Mesendoderm (in vitro differentiated cells): ENCODE measurements around the gene STX11.

ENCODE experiments used
- DNase-seq: peaks from one replicate; pipeline ENCODE4 v3.0.0; 2013
- H2AK5ac ChIP-seq: 2 replicates; pipeline ENCODE4 v1.6.1; 2013; ENCODE audit warnings: low read length, inconsistent platforms
- H2BK120ac ChIP-seq: 2 replicates; pipeline ENCODE4 v1.6.1; 2013; ENCODE audit warnings: low read depth, mild to moderate bottlenecking, low read length, moderate library complexity, mixed read lengths
- H2BK15ac ChIP-seq: replicated peaks from 2 replicates; pipeline ENCODE4 v1.6.1; 2013; ENCODE audit warnings: low read depth, mild to moderate bottlenecking, moderate library complexity
- H2BK5ac ChIP-seq: 2 replicates; pipeline ENCODE4 v1.6.1; 2013; ENCODE audit warnings: low read length, inconsistent platforms
- H3K18ac ChIP-seq: 2 replicates; pipeline ENCODE4 v1.6.1; 2013; ENCODE audit warnings: mild to moderate bottlenecking, low read length, mixed read lengths
- H3K23ac ChIP-seq: one replicate; pipeline ENCODE4 v1.6.1; 2013; ENCODE audit warnings: low read length
- H3K27ac ChIP-seq: 2 replicates; pipeline ENCODE4 v1.5.1; 2013; ENCODE audit warnings: low read depth, mild to moderate bottlenecking, inconsistent platforms, low read length, moderate library complexity
- H3K27me3 ChIP-seq: 2 replicates; pipeline ENCODE4 v1.6.1; 2013; ENCODE audit warnings: low read length, control low read depth, mild to moderate bottlenecking, inconsistent platforms; ENCODE audit not compliant: insufficient read depth, poor library complexity
- H3K36me3 ChIP-seq: 2 replicates; pipeline ENCODE4 v1.6.1; 2013; ENCODE audit warnings: low read length, inconsistent platforms; ENCODE audit not compliant: control insufficient read depth, insufficient read depth
- H3K4ac ChIP-seq: one replicate; pipeline ENCODE4 v1.6.1; 2013; ENCODE audit warnings: low read depth, mild to moderate bottlenecking, low read length, moderate library complexity
- H3K4me1 ChIP-seq: 2 replicates; pipeline ENCODE4 v1.6.1; 2013; ENCODE audit warnings: low read depth, low read length, inconsistent platforms; ENCODE audit not compliant: control insufficient read depth
- H3K4me2 ChIP-seq: 2 replicates; pipeline ENCODE4 v1.6.1; 2013; ENCODE audit warnings: low read length
- H3K4me3 ChIP-seq: 2 replicates; pipeline ENCODE4 v1.5.1; 2013; ENCODE audit warnings: mild to moderate bottlenecking, low read length
- H3K56ac ChIP-seq: one replicate; pipeline ENCODE4 v1.6.1; 2013; ENCODE audit warnings: low read length
- H3K79me1 ChIP-seq: 2 replicates; pipeline ENCODE4 v1.6.1; 2013; ENCODE audit warnings: low read length, inconsistent platforms
- H3K79me2 ChIP-seq: 2 replicates; pipeline ENCODE4 v1.6.1; 2013; ENCODE audit warnings: mild to moderate bottlenecking, low read length; ENCODE audit not compliant: control insufficient read depth, insufficient read depth
- H3K9ac ChIP-seq: 2 replicates; pipeline ENCODE4 v1.6.1; 2013; ENCODE audit warnings: low read length, inconsistent platforms
- H4K5ac ChIP-seq: one replicate; pipeline ENCODE4 v1.6.1; 2013; ENCODE audit warnings: low read length
- H4K8ac ChIP-seq: one replicate; pipeline ENCODE4 v1.6.1; 2013; ENCODE audit warnings: low read depth, mild to moderate bottlenecking, control low read depth, low read length, moderate library complexity
- WGBS: extraction: QIAGEN DNeasy Blood & Tissue Kit; methylation state at CpG from one replicate; pipeline ENCODE4 v1.1.7; 2013; ENCODE audit warnings: low lambda C conversion rate, missing lambda C conversion rate; ENCODE audit not compliant: insufficient coverage; ENCODE audit errors: extremely low coverage; 5-methylcytosine and 5-hydroxymethylcytosine counted together

STX11 gene

GRCh38 chr6:144156338-144156737 is 6.0 kb downstream of the STX11 start:
- H2AK5ac ChIP-seq = no peak overlapping the region
- H3K4me2 ChIP-seq = no peak overlapping the region
- no peaks in the 10 kb centered on the region for H3K79me2 ChIP-seq
- H2BK5ac ChIP-seq = no peak overlapping the region
- no peak overlapping the region for H3K27ac ChIP-seq
- no peaks in the 10 kb centered on the region for H3K79me1 ChIP-seq
- H2BK15ac ChIP-seq = no peak overlapping the region
- no peak overlapping the region for H4K8ac ChIP-seq
- no peak overlapping the region for H3K4me3 ChIP-seq
- H3K23ac ChIP-seq = no peak overlapping the region
- H3K56ac ChIP-seq = no peak overlapping the region
- no peak overlapping the region for H3K9ac ChIP-seq
- DNase-seq = no peak
- no peaks in the 10 kb centered on the region for H3K27me3 ChIP-seq
- WGBS = no CpG with 5 or more reads among the region's 3 CpGs
- H3K18ac ChIP-seq = no peak overlapping the region
- H2BK120ac ChIP-seq = no peak overlapping the region
- no peak overlapping the region for H3K4ac ChIP-seq
- no peak overlapping the region for H4K5ac ChIP-seq
- H3K36me3 ChIP-seq = no peaks in the 10 kb centered on the region
- peaks cover 9% of the 10 kb centered on the region for H3K4me1 ChIP-seq

GRCh38 chr6:144156991-144157390 is 6.7 kb downstream of the STX11 start:
- H2AK5ac ChIP-seq = no peak overlapping the region

DNA sequence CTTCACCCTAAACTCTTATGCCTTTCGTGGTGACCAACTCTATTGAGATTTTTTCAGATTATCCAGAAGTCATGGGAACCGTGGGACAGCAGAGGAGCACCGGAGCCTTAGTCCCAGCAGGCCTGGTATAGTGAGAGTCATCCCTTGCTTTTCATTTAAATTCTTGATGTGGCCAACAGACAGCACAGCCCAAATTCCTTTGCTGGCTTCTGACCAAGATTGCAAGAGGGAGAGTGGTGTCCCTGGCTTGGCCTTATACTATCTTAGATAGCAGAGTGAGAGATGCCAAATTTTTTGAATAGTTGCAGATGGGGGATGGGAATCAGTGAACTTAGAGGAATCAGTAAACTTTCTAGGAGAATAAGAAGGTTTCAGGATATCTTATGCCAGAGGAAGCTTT is 7.8 kb downstream of the STX11 start:
- peak; percentile 98 for DNase-seq
- WGBS = no CpG with 5 or more reads among the region's 3 CpGs
- H3K27ac ChIP-seq = no peak overlapping the region

More at GRCh38 chr6:144156991-144157390, 6.7 kb downstream of the STX11 start:
- Histone ChIP-seq H3K4me1 (peaks cover 9% of the 10 kb centered on the region), H3K4me3 (no peak overlapping the region), H3K56ac (no peak overlapping the region), H3K27me3 (no peaks in the 10 kb centered on the region), H2BK5ac (no peak overlapping the region), H3K18ac (peak overlapping the region; percentile 85), H3K36me3 (no peaks in the 10 kb centered on the region), H2BK120ac (peak overlapping the region; percentile 66), H3K4me2 (no peak overlapping the region), H3K79me1 (no peaks in the 10 kb centered on the region), H3K79me2 (no peaks in the 10 kb centered on the region), H3K23ac (no peak overlapping the region), H4K8ac (no peak overlapping the region), H2BK15ac (no peak overlapping the region), H3K9ac (no peak overlapping the region), H4K5ac (no peak overlapping the region), H3K4ac (peak overlapping the region; percentile 38), H3K27ac (no peak overlapping the region)
- peak; percentile 40 for DNase-seq
- no CpG with 5 or more reads among the region's 3 CpGs for WGBS

GRCh38 chr6:144159223-144159622 is 8.9 kb downstream of the STX11 start:
- Histone ChIP-seq H4K5ac (no peak overlapping the region), H4K8ac (no peak overlapping the region), H3K56ac (no peak overlapping the region), H2BK15ac (no peak overlapping the region), H2AK5ac (no peak overlapping the region), H2BK120ac (no peak overlapping the region), H3K4me1 (peaks cover 9% of the 10 kb centered on the region), H3K4me2 (no peak overlapping the region), H3K79me2 (no peaks in the 10 kb centered on the region), H3K4ac (peak overlapping the region; percentile 24), H3K36me3 (no peaks in the 10 kb centered on the region), H3K4me3 (no peak overlapping the region), H3K23ac (no peak overlapping the region), H3K79me1 (no peaks in the 10 kb centered on the region), H3K27me3 (no peaks in the 10 kb centered on the region), H3K27ac (no peak overlapping the region), H3K9ac (no peak overlapping the region), H2BK5ac (no peak overlapping the region), H3K18ac (no peak overlapping the region)
- no peak for DNase-seq
- no CpG with 5 or more reads among the region's 5 CpGs for WGBS

More for the DNA sequence above, 7.8 kb downstream of the STX11 start:
- H2BK5ac ChIP-seq = no peak overlapping the region
- no peaks in the 10 kb centered on the region for H3K27me3 ChIP-seq
- H2BK120ac ChIP-seq = no peak overlapping the region
- no peak overlapping the region for H3K4ac ChIP-seq
- no peaks in the 10 kb centered on the region for H3K36me3 ChIP-seq
- H4K8ac ChIP-seq = no peak overlapping the region
- no peak overlapping the region for H2BK15ac ChIP-seq
- H3K18ac ChIP-seq = no peak overlapping the region
- no peak overlapping the region for H3K56ac ChIP-seq
- no peak overlapping the region for H3K9ac ChIP-seq
- H3K79me1 ChIP-seq = no peaks in the 10 kb centered on the region
- no peak overlapping the region for H3K4me3 ChIP-seq
- H3K4me1 ChIP-seq = peaks cover 9% of the 10 kb centered on the region
- no peak overlapping the region for H3K23ac ChIP-seq
- H2AK5ac ChIP-seq = no peak overlapping the region
- no peak overlapping the region for H3K4me2 ChIP-seq
- H3K79me2 ChIP-seq = no peaks in the 10 kb centered on the region
- H4K5ac ChIP-seq = no peak overlapping the region

- H2BK15ac ChIP-seq = no peak overlapping the region
- H3K36me3 ChIP-seq = no peaks in the 10 kb centered on the region
- WGBS = no CpG with 5 or more reads among the region's 4 CpGs
- no peak overlapping the region for H3K9ac ChIP-seq
- no peak overlapping the region for H4K5ac ChIP-seq
- H3K4me1 ChIP-seq = peaks cover 9% of the 10 kb centered on the region
- H3K27ac ChIP-seq = no peak overlapping the region
- no peaks in the 10 kb centered on the region for H3K79me1 ChIP-seq
- no peaks in the 10 kb centered on the region for H3K27me3 ChIP-seq
- no peak overlapping the region for H3K4me3 ChIP-seq
- DNase-seq = no peak
- no peak overlapping the region for H3K23ac ChIP-seq
- H3K18ac ChIP-seq = peak overlapping the region; percentile 2
- no peaks in the 10 kb centered on the region for H3K79me2 ChIP-seq
- no peak overlapping the region for H3K4ac ChIP-seq
- no peak overlapping the region for H2AK5ac ChIP-seq
- H2BK120ac ChIP-seq = no peak overlapping the region
- no peak overlapping the region for H3K4me2 ChIP-seq
- H2BK5ac ChIP-seq = no peak overlapping the region
- no peak overlapping the region for H3K56ac ChIP-seq
- no peak overlapping the region for H4K8ac ChIP-seq
Observed at GRCh38 chr6:144159742-144160141, 9.4 kb downstream of the STX11 start.

GRCh38 chr6:144160431-144161005 is 10.2 kb downstream of the STX11 start:
- Histone ChIP-seq H3K9ac (no peak overlapping the region), H3K4me3 (no peak overlapping the region), H3K27me3 (no peaks in the 10 kb centered on the region), H3K79me1 (no peaks in the 10 kb centered on the region), H3K56ac (no peak overlapping the region), H3K23ac (no peak overlapping the region), H4K5ac (no peak overlapping the region), H3K4ac (no peak overlapping the region), H3K4me2 (no peak overlapping the region), H4K8ac (no peak overlapping the region), H3K18ac (no peak overlapping the region), H2BK5ac (no peak overlapping the region), H3K27ac (no peak overlapping the region), H2AK5ac (no peak overlapping the region), H3K36me3 (no peaks in the 10 kb centered on the region), H3K4me1 (peaks cover 9% of the 10 kb centered on the region), H2BK15ac (no peak overlapping the region), H3K79me2 (no peaks in the 10 kb centered on the region), H2BK120ac (no peak overlapping the region)
- no peak for DNase-seq
- WGBS = no CpG with 5 or more reads among the region's 2 CpGs
